HCEC 1CT (cell line): ENCODE measurements around the gene CPD.
"Not testable (repeated sequence)": the region's sequence is repeated elsewhere in the genome, so short reads cannot be mapped to it uniquely, and the experiment has no call there.

Source experiments
- DNase-seq: peaks from one replicate; pipeline ENCODE4 v3.0.0-alpha.2; 2017

The CPD gene

DNA sequence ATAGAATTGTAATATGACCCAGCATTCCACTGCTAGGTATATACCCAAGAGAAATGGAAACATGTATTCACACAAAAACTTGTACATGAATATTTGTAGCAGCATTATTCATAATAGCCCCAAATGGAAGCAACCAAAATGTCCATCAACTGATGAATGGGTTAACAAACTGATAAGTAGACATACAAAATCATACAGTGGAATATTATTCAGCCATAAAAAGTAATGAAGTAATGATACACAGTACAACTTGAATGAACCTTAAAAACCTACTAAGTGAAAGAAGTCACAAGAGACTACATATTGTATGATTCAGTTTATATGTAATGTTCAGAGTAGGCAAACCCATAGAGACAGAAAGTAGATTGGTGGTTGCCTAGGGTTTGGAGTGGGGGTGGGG is 58.0 kb downstream of the CPD start:
- DNase-seq, result no peak

DNA sequence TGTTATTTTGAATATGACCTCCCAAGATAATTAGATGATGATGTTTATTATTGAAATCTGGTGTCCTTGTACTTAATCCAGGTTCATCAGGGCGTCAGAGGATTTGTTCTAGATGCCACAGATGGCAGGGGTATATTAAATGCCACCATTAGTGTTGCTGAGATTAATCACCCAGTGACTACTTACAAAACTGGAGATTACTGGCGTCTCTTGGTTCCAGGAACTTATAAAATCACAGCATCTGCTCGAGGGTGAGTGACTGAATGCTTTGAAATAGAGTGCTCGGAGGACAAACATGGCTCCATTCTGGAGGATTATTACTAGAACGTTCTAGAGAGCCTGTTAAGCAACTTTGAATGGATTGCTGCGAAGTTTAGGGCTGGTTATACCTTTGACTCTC is 65.0 kb downstream of the CPD start:
- DNase-seq, result no peak

DNA sequence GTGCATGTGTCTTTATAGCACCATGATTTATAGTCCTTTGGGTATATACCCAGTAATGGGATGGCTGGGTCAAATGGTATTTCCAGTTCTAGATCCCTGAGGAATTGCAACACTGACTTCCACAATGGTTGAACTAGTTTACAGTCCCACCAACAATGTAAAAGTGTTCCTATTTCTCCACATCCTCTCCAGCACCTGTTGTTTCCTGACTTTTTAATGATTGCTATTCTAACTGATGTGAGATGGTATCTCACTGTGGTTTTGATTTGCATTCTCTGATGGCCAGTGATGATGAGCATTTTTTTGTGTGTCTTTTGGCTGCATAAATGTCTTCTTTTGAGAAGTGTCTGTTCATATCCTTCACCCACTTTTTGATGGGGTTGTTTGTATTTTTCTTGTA is 67.9 kb downstream of the CPD start:
- not testable (repeated sequence) for DNase-seq

DNA sequence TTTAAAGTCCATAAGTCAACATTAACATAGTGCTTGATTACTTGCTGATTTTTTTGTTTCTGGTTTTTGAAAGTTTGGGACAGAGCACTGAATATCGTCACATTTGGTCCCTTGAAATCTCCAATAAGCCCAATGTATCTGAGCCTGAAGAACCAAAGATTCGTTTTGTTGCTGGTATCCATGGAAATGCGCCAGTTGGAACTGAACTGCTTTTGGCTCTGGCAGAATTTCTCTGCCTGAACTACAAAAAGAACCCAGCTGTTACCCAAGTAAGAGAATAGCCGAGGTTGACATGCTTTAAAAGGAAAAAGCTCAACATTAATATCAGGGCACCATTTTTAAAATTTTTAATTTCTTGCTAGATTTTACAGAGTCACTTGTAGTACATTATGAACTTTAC is 70.8 kb downstream of the CPD start:
- DNase-seq, result no peak

DNA sequence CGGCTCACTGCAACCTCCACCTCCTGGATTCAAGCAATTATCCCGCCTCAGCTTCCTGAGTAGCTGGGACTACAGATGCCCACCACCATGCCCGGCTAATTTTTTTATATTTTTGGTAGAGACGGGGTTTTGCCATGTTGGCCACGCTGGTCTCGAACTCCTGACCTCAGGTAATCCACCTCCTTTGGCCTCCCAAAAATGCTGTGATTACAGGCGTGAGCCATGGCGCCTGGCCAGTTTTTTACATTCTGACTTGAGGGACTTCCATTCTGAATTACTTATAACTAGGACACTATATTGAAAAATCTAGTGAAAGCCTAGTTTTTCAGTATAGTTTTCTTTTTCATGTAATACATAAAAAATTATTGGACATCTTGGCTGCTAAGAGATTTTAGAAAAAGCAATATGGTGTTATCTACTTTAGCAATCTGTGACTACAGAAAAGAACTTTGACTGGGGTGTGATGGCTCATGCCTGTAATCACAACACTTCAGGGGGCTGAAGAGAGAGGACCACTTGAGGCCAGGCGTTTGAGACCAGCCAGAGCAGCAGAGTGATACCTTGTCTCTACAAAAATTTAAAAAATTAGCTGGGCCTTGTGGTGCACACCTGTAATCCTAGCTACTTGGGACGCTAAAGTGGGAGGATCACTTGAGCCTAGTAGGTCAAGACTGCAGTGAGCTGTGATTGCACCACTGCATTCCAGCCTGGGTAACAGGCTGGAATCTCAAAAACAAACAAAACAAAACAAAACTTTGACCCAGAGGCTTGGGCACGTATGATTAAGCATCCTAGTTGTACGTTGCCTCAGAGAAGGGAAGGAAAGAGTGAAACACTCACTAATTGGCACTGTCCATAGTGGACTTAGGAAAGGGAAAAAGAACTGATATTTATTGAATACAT is 71.6 kb downstream of the CPD start:
- DNase-seq, result peak; percentile 71

DNA sequence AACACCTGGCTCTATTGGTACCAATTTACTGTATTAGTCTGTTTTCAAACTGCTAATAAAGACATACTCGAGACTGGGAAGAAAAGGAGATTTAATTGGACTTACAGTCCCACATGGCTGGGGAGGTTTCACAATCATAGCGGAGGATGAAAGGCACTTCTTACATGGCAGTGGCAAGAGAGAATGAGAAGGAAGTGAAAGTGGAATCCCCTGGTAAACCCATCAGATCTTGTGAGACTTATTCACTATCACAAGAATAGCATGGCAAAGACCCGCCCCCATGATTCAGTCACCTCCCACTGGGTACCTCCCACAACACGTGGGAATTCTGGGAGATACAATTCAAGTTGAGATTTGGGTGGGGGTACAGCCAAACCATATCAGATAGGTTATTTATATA is 75.9 kb downstream of the CPD start:
- DNase-seq, result no peak

DNA sequence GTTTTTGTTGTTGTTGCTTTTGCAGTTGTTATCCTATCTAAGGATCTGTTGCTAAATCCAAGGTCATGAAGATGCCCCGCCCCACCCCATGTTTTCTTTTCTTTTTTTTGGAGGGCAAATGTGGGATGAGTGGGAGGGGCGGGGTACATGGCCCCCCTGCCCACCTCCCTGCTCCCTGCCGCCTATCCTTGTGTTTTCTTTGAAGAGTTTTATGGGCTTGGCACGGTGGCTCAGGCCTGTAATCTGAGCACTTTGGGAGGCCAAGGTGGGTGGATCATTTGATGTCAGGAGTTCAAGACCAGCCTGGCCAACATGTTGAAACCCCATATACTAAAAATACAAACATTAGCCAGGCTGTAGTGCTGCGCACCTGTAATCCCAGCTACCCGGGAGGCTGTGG is 79.6 kb downstream of the CPD start:
- no peak for DNase-seq

DNA sequence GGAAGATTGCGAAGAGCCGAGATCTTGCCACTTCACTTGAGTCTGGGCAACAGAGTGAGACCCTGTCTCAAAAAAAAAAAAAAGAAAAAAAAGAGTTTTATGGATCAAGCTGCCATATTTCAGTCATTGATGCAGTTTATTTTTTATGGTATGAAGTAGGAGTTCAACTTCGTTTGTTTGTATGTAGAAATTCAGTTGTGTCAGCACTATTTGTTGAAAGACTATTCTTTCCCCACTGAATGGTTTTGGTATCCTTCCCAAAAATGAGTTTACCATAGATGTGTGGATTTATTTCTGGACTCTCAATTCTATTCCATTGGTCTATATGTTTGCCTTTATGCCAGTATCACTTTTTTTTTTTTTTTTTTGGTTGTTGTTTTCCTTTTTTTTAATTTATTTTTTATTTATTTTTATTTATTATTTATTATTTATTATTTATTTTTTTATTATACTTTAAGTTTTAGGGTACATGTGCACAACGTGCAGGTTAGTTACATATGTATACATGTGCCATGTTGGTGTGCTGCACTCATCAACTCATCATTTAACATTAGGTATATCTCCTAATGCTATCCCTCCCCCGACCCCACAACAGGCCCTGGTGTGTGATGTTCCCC is 80.2 kb downstream of the CPD start:
- not testable (repeated sequence) for DNase-seq

DNA sequence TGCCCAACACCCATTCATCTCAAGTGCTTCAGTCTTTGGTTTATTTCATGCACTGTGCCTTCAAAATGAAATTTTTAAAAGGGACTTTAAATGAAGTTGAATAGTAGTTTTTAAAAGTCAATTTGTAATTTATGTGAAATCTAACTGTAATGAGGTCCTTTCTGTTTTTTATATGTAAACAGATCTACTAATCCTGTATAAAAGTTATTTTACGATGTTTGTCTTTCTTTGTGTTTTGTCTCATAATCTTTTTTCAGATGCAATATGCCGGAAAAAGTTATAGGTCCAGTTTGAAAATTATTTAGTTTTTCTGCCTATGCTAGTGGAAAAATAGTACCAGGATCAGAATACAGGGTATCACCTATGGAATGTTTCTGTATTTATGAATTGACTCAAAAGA is 89.7 kb downstream of the CPD start:
- DNase-seq, result no peak

DNA sequence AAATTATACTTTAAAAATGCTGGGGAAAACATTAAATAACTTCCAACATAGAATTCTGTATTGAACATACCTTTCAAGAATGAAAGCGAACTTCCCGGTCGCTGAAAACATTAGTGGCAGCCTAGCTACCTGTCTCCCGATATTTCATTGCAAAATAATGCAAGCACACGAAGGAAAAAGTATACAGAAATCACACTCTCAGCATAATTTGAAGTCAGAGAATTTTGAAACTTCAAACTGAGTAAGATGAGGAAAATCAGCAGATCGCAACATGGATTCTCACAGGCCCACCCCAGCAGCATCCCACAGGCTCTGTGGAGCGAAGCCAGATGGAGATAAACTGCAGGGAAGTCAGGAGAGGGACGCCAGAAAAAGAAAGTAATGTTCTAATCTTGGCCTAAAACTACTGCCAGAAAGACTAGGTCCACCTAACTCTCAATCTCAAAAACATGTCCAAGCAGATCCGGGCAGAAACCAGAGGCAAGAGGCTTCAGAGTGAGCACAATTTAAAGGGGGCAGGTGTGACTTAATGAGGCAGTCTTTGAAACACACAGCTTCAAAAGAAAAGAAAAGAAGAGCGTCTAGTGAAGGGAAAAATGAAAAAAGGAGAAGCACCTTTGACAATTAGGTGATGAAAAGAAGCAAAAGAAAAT is 93.6 kb downstream of the CPD start:
- DNase-seq, result no peak

DNA sequence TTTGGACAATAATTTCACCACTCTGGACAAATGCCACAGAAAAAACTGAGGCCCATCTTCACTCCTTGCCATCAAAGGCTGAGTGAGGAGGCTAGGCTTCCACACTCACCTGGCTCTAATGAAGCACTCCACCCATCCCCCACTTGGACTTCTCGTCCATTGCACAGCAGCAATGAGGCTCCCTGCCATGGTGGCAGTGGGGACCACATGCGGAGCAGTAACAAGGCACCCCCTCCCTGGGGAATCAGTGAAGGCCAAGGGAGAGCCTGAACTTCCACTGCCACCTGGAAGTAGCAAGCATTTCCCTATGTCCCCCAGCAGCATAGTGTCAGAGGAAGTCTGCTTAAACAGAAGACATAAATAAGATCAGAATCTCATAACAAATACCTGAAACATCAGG is 96.5 kb downstream of the CPD start:
- DNase-seq, result no peak

DNA sequence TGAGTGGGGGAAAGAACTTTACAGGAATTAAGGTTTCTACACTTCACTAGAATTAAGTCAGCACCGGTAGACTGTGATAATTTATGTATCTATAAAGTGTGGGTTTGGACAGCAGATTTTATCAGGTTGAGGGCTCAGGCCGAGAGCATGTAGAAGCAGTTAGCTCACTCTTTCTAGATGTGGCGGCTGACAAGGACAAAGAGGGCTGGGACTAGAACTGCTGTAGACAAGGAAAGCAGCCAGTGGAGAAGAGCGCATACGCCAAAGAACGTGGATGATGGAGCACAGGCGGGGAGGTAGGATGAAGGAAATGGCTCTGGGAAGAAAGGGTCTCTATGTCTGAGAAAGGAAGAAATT is 98.0 kb downstream of the CPD start:
- DNase-seq, result peak; percentile 1

DNA sequence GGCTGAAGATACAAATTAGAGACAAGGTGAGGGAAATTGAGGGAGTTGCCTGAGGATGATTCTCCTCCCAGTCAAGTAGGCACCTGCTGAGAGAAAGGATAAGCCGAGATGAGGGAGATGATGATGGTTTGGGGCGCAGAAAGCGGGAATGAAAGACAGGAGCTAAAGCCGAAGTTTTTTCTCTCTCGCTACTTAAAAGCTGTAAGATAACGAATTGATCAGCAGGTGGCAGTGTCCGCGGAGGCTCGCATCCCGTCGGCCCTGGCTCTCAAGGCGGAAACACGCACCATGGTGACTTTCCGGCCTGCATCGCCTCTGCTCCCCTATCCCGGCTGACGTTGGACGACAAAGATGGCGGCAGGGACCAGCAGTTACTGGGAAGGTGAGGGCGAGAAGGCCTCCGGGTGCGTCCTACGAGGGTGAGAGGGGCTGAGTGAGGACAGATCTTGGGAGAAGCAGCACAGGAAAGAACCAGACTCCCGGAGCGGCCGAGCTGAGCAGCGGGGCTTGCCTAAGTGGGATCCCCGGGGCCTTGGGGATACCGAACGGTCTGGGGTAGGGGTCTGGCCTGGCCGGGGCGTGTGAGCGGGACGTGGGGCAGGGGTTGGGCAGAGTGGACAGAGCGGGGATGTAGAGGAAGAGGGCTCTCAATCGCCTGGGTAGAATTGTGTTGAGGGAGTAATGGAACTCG is 98.5 kb downstream of the CPD start, which contains the start of gene GOSR1:
GOSR1 (plus strand) TSS at position 326 of the 691 bp plus-strand sequence; CDS start at position 352, 26 bp downstream.
- peak; percentile 96 for DNase-seq

DNA sequence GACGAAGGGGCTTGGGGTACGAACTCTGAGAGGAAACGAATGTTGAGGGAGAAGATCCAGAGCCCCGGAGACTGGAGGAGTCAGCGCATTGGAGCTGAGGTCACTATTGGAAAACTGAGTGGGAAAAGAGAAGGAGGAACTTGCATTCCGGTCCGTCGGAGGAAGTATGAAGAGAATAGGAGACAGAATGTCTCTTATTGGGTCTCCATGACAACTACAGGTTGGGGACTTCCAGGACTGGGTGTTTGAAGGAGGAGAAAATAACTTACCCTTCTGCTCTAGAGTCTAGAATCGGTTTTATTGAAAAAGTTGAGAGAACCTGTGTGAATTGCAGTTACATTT is 99.0 kb downstream of the CPD start:
- DNase-seq, result no peak

DNA sequence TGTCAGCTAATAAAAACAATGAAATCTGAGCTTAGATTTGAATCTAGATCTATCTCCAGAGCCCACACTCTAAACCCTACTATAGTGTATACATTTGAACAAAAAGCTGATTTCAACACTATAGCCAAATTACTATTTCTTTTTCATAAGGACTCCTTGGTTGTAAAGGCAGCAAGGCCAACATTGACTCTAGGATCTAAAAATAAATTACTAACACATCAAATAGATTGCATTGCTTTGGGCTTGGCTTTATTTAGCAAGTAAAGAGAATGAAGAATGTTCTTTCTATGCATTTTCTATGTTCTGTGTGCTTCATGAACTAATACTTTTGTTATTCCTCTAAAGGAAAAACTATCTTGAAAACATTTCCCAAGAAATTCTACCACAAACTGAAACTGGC is 103.8 kb downstream of the CPD start:
- no peak for DNase-seq

DNA sequence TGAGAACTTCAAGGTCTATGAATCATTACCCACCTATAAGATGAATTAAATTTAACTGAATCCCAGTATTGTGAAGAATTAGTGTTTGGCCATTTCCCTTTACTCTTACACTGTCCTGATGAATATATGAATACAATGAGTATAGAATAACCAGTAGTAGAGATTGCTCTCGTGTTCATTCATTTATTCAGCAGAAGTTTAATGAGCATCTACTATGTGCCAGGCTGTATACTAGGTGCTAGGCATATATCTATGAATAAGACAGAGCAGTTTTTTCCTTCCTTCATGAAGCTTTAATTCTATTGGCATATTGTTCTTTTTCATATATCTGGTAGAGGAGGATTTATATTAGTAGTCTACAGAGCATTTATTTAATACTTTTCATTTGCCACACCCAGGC is 104.4 kb downstream of the CPD start:
- DNase-seq, result no peak

DNA sequence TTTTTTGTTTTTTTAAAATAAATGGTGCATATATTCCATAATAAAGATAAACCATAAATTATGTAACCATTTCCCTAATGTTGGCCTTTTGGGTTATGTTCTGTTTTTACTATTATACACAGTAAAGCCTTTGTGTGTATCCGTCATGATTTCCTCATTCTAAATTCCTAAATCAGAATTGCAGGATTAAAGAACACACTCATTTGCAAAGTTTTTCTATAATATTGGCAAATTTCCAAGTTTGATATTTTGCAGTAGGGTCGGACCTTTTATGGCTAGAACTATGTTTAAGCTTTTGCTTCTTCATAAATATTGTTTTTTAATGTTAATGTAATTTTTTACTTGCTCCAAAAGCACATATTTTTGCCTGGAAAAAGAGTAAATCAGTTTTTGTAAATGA is 115.1 kb downstream of the CPD start:
- no peak for DNase-seq

DNA sequence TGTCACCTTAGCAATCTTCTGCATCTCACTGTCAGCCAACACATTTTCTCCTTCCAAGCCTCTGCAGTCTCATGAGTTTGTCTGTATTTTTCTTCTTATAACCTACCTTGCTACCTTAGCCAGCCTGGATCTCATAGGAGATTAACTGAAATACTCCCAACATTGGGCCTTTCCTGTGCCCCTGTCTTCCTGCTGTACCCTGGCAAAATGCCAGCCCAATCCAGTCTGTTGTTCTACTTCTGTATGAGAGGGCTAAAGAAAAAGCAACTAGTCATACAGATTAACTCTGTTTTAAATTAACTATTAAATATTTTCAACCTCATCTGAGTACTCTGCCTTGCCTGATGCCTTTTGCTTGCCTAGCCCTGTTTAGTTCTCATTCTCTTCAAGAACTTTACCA is 116.9 kb downstream of the CPD start:
- DNase-seq, result no peak

DNA sequence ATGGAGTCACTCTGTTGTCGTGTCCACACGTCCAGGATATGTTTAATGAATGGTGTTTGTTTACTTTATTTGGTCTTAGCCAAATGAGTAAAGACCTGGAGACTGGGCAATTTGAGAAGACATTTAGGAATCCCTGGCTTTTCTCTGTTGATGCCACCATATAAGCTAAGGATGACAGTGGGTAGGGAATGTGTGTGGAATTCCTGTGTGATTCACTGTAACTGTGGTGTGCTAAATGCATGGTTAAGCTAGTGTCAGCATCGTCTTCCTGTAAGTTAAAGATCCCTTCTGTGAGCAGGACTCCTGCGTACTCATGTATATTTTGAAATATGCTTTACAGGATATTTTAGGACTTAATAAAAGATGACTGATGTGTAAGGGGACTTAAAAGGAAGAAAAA is 124.8 kb downstream of the CPD start:
- DNase-seq, result peak; percentile 34

DNA sequence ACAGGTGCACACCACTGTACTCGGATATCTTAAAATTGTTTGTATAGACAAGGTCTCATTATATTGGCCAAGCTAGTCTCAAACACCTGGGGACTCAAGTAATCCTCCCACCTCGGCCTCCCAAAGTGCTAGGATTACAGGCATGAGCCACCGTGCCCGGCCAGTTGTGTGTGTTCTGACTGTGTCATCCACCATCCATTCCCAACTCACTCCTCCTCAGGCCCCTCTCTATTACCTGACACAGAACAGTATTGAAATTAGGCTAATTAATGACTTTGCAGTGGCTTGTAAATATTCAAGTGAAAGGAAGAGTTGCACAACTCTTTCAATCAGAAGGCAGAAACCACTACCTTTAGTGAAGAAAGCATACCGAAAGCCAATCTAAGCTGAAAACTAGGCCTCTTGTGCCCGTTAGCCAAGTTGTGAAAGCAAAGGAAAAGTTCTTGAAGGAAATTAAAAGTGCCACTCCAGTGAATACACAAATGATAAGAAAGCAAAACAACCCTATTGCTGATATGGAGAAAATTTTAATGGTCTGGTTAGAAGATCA is 127.2 kb downstream of the CPD start:
- DNase-seq, result no peak

DNA sequence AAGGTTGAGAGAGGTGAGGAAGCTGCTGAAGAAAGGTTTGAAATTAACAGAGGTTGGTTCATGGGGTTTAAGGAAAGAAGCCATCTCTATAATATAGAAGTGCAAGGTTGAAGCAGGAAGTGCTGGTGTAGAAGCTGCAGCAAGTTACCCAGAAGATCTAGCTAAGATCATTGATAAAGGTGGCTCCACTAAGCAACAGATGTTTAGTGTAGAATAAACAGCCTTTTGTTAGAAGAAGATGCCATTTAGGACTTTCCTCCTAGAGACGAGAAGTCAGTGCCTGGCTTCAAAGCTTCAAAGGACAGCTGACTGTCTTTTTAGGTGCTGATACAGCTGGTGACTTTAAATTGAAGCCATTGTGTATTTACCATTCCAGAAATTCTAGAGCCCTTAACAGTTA is 127.8 kb downstream of the CPD start:
- DNase-seq, result no peak

DNA sequence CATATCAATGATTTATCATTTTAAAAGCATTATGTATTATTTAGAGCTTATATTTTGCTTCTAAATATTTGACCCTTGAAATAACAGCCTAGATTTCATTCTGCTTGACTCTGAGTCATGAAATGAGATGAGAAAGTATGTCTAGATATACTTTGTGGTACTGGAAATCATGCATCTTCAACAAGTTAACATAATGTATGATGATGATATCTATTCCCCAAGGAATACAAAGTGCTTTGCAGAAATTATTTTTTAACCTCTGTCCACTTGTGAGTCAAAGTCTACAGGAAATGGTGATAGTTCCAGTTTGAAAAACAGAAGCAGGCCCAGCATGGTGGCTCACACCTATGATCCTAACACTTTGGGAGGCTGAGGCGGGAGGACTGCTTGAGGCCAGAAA is 134.6 kb downstream of the CPD start:
- no peak for DNase-seq

DNA sequence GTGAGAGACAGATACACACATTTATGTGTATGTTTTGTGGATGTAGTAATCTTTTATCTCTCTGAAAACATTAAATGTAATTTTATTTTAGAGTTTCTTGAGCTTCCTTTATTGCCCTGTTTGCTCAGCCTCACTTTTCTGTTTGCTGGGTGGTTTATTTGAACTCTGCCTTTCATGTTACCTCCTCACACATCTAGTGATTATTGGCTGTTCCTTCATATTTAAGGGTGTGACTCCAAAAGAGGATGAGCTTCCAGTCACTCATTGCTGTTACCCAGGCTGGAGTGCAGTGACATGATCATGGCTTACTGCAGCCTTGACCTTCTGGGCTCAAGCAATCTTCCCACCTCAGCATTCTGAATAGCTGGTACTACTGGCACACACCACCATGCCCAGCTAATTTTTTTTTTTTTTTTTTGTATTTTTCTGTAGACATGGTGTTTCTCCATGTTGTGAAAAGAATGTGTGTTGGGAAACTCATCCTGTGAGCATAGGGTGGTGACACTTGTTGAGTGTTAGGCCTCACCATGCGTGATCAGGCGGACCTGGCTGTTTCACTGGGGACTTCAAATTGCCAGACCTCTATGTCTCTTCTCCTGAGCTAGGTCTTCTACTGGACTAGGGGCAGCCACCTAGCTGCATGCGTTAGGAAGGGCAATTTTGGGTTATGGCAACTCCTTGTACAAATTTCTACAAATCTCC is 136.3 kb downstream of the CPD start:
- no peak for DNase-seq
